SK-N-MC (cell line): Measurements from ENCODE around the gene CTNNA1.

Experiments
- DNase-seq: peaks from one replicate; pipeline ENCODE4 v3.0.0-alpha.2; 2011; ENCODE audit warnings: low read depth, low spot score
- H3K27ac ChIP-seq: fragments of 200-600 bp; sonication (generic); 2 replicates; pipeline ENCODE4 v1.5.1; 2016; ENCODE audit warnings: mixed run types
- H3K36me3 ChIP-seq: fragments of 200-600 bp; sonication (generic); 2 replicates; pipeline ENCODE4 v1.6.1; 2017; ENCODE audit warnings: antibody characterized with exemption, low read length, mixed read lengths; ENCODE audit not compliant: insufficient read depth
- H3K4me3 ChIP-seq: fragments of 200-600 bp; sonication (generic); 2 replicates; pipeline ENCODE4 v1.5.1; 2016
- H3K9ac ChIP-seq: fragments of 200-600 bp; sonication (generic); 2 replicates; pipeline ENCODE4 v1.8.0; 2017; ENCODE audit warnings: mixed run types, mixed read lengths; ENCODE audit not compliant: insufficient read length
- H3K9me3 ChIP-seq: fragments of 200-600 bp; sonication (generic); 2 replicates; pipeline ENCODE4 v1.6.1; 2017; ENCODE audit warnings: low read depth, mild to moderate bottlenecking, antibody characterized with exemption, low read length, moderate library complexity, mixed read lengths
- EZH2 ChIP-seq: fragments of 200-600 bp; sonication (generic); IDR thresholded peaks from one replicate; pipeline ENCODE4 v1.6.1; 2017; ENCODE audit warnings: antibody characterized with exemption
- FOXP2 ChIP-seq: optimal IDR thresholded peaks from 2 replicates; pipeline ENCODE3; 2011; ENCODE audit warnings: mild to moderate bottlenecking, moderate library complexity; ENCODE audit not compliant: insufficient read depth; ENCODE audit errors: extremely low read length, control extremely low read depth
- POLR2AphosphoS5 ChIP-seq: IDR thresholded peaks from 2 replicates; pipeline ENCODE4 v1.6.1; 2012; ENCODE audit warnings: mild to moderate bottlenecking, low read depth, low read length, borderline replicate concordance

CTNNA1 gene

GRCh38 chr5:138950421-138951031, 197.3 kb downstream of the CTNNA1 start:
- no peak overlapping the region for H3K27ac ChIP-seq
- H3K36me3 ChIP-seq, result no peaks in the 10 kb centered on the region; the same call in 1 of the 2 replicates
- no peak overlapping the region for H3K4me3 ChIP-seq
- TF ChIP-seq FOXP2, result no peak
- TF ChIP-seq EZH2, result no peak
- no peak for TF ChIP-seq POLR2AphosphoS5
- no peak overlapping the region for H3K9ac ChIP-seq
- no peak for DNase-seq
- no peaks in the 10 kb centered on the region for H3K9me3 ChIP-seq

GRCh38 chr5:138951091-138951985, 198.1 kb downstream of the CTNNA1 start:
- TF ChIP-seq EZH2, result no peak
- TF ChIP-seq POLR2AphosphoS5, result no peak
- TF ChIP-seq FOXP2, result no peak
- Histone ChIP-seq H3K27ac (no peak overlapping the region), H3K9me3 (no peaks in the 10 kb centered on the region), H3K4me3 (no peak overlapping the region), H3K9ac (no peak overlapping the region), H3K36me3 (no peaks in the 10 kb centered on the region; the same call in 1 of the 2 replicates)
- DNase-seq, result no peak

- no peak overlapping the region for H3K4me3 ChIP-seq
- H3K36me3 ChIP-seq, result no peaks in the 10 kb centered on the region; the same call in 1 of the 2 replicates
- no peak overlapping the region for H3K9ac ChIP-seq
- DNase-seq, result no peak
- H3K9me3 ChIP-seq, result no peaks in the 10 kb centered on the region
- TF ChIP-seq FOXP2, result no peak
- no peak for TF ChIP-seq EZH2
- TF ChIP-seq POLR2AphosphoS5, result no peak
- H3K27ac ChIP-seq, result no peak overlapping the region
Observed at GRCh38 chr5:138951986-138952735, 198.9 kb downstream of the CTNNA1 start.

GRCh38 chr5:138952962-138953361, 199.7 kb downstream of the CTNNA1 start:
- no peak for TF ChIP-seq FOXP2
- no peak for TF ChIP-seq EZH2
- no peak for TF ChIP-seq POLR2AphosphoS5
- H3K27ac ChIP-seq, result peak overlapping the region; percentile 67
- peak overlapping the region; percentile 39 for H3K4me3 ChIP-seq
- no peaks in the 10 kb centered on the region for H3K36me3 ChIP-seq
- DNase-seq, result no peak
- H3K9me3 ChIP-seq, result no peaks in the 10 kb centered on the region
- peak overlapping the region; percentile 20 for H3K9ac ChIP-seq

GRCh38 chr5:138953387-138954256, 200.4 kb downstream of the CTNNA1 start:
- Histone ChIP-seq H3K36me3 (no peaks in the 10 kb centered on the region), H3K9ac (peak overlapping the region; percentile 20), H3K9me3 (no peaks in the 10 kb centered on the region), H3K27ac (peak overlapping the region; percentile 67), H3K4me3 (peak overlapping the region; percentile 39)
- TF ChIP-seq EZH2 (no peak), POLR2AphosphoS5 (peak; percentile 12; the same call in 1 of the 2 replicates), FOXP2 (no peak)
- DNase-seq, result peak; percentile 35

- no peak overlapping the region for H3K9ac ChIP-seq
Observed at GRCh38 chr5:138954257-138955012, 201.2 kb downstream of the CTNNA1 start.

More at GRCh38 chr5:138954257-138955012, 201.2 kb downstream of the CTNNA1 start:
- no peak overlapping the region for H3K4me3 ChIP-seq
- no peaks in the 10 kb centered on the region for H3K36me3 ChIP-seq
- peak overlapping the region; percentile 22; the same call in 1 of the 2 replicates for H3K27ac ChIP-seq
- no peak for TF ChIP-seq EZH2
- TF ChIP-seq POLR2AphosphoS5, result no peak
- no peak for TF ChIP-seq FOXP2
- H3K9me3 ChIP-seq, result no peaks in the 10 kb centered on the region
- DNase-seq, result no peak
